IMR-90 (cell line): ENCODE data around the gene PITPNM2. TPM values are rescaled to one million over a fixed set of nuclear protein-coding genes. Genes with fewer than 3 reads are reported as not detected.

Source experiments
- ATAC-seq: fragments of 200-7000 bp; cut with Tn5 transposase; 2 replicates; pipeline ENCODE4 v1.9.1; 2020; ENCODE audit warnings: low read depth, mild to moderate bottlenecking, moderate library complexity
- BruUV-seq: library from RNA; stranded (reverse); fragments of 400-500 nt; replicated peaks from 2 replicates; lab custom pipeline; 2021; lab: Mats Ljungman, UMichigan
- CTCF ChIA-PET: fragments of 300-600 bp; formaldehyde crosslinking; extraction: SDS; loops from one replicate; lab custom pipeline; 2021; ENCODE audit warnings: antibody characterized with exemption; lab: Yijun Ruan, JAX
- POLR2A ChIA-PET: fragments of 300-600 bp; sonication (Branson Sonifier 250); formaldehyde crosslinking; loops from one replicate; lab custom pipeline; 2022; ENCODE audit warnings: antibody characterized with exemption; ENCODE audit not compliant: unreplicated experiment; lab: Charles Lee
- DNase-seq: peaks from one replicate; pipeline ENCODE4 v3.0.0; 2013
- H2AFZ ChIP-seq: replicated peaks from 2 replicates; pipeline ENCODE3; 2013; ENCODE audit warnings: low read length, mild to moderate bottlenecking; ENCODE audit not compliant: poor library complexity
- H2AK5ac ChIP-seq: 2 replicates; pipeline ENCODE4 v1.6.1; 2013; ENCODE audit warnings: low read depth, low read length, inconsistent platforms
- H2AK9ac ChIP-seq: replicated peaks from 2 replicates; pipeline ENCODE3; 2013; ENCODE audit warnings: mild to moderate bottlenecking, low read depth, low read length, moderate library complexity; ENCODE audit not compliant: poor library complexity
- H2BK120ac ChIP-seq: 2 replicates; pipeline ENCODE4 v1.6.1; 2013; ENCODE audit warnings: low read depth, low read length, inconsistent platforms
- H2BK15ac ChIP-seq: 3 replicates; pipeline ENCODE4 v1.6.1; 2013; ENCODE audit warnings: low read depth, low read length, inconsistent platforms
- H2BK20ac ChIP-seq: 2 replicates; pipeline ENCODE4 v1.6.1; 2013; ENCODE audit warnings: low read depth, mild to moderate bottlenecking, inconsistent platforms, low read length, moderate library complexity
- H2BK5ac ChIP-seq: 2 replicates; pipeline ENCODE4 v1.6.1; 2013; ENCODE audit warnings: mild to moderate bottlenecking, low read depth, low read length, inconsistent platforms; ENCODE audit not compliant: poor library complexity, severe bottlenecking
- H3K14ac ChIP-seq: replicated peaks from 2 replicates; pipeline ENCODE4 v1.6.1; 2013; ENCODE audit warnings: low read depth, low read length, inconsistent platforms
- H3K18ac ChIP-seq: 2 replicates; pipeline ENCODE4 v1.6.1; 2013; ENCODE audit warnings: low read depth, low read length, control low read depth
- H3K23ac ChIP-seq: 2 replicates; pipeline ENCODE4 v1.6.1; 2013; ENCODE audit warnings: low read depth, low read length, inconsistent platforms
- H3K27ac ChIP-seq: 2 replicates; pipeline ENCODE4 v1.5.1; 2013; ENCODE audit warnings: mild to moderate bottlenecking, control low read depth, low read length; ENCODE audit not compliant: insufficient read depth
- H3K27me3 ChIP-seq: 2 replicates; pipeline ENCODE4 v1.6.1; 2013; ENCODE audit warnings: low read length; ENCODE audit not compliant: control insufficient read depth, insufficient read depth
- H3K36me3 ChIP-seq: 2 replicates; pipeline ENCODE4 v1.6.1; 2013; ENCODE audit warnings: low read length, mixed read lengths; ENCODE audit not compliant: control insufficient read depth, insufficient read depth
- H3K4ac ChIP-seq: 2 replicates; pipeline ENCODE4 v1.6.1; 2013; ENCODE audit warnings: low read depth, low read length, inconsistent platforms
- H3K4me1 ChIP-seq: 2 replicates; pipeline ENCODE4 v1.6.1; 2013; ENCODE audit warnings: low read length, mixed read lengths; ENCODE audit not compliant: control insufficient read depth, insufficient read depth
- H3K4me2 ChIP-seq: 2 replicates; pipeline ENCODE4 v1.6.1; 2013; ENCODE audit warnings: low read depth, mild to moderate bottlenecking, control low read depth, low read length, moderate library complexity
- H3K4me3 ChIP-seq: 2 replicates; pipeline ENCODE4 v1.5.1; 2013; ENCODE audit warnings: low read depth, mild to moderate bottlenecking, control low read depth, low read length, moderate library complexity; ENCODE audit not compliant: insufficient read depth
- H3K56ac ChIP-seq: 2 replicates; pipeline ENCODE4 v1.6.1; 2013; ENCODE audit warnings: low read length, inconsistent platforms; ENCODE audit not compliant: insufficient read depth; ENCODE audit errors: extremely low read depth
- H3K79me1 ChIP-seq, 2 experiments: 2 replicates each; pipeline ENCODE4 v1.6.1; 2013; ENCODE audit warnings: low read length in 2 of 2, inconsistent platforms in 1 of 2, low read depth in 1 of 2
- H3K9ac ChIP-seq: 2 replicates; pipeline ENCODE4 v1.6.1; 2013; ENCODE audit warnings: low read depth, low read length, control low read depth
- H3K9me1 ChIP-seq: 2 replicates; pipeline ENCODE4 v1.6.1; 2013; ENCODE audit warnings: low read length, inconsistent platforms; ENCODE audit not compliant: insufficient read depth
- H3K9me3 ChIP-seq: 2 replicates; pipeline ENCODE4 v1.6.1; 2013; ENCODE audit warnings: low read length; ENCODE audit not compliant: control insufficient read depth, insufficient read depth
- H4K20me1 ChIP-seq: 2 replicates; pipeline ENCODE4 v1.6.1; 2013; ENCODE audit warnings: low read length, inconsistent platforms; ENCODE audit not compliant: insufficient read depth
- H4K5ac ChIP-seq: 2 replicates; pipeline ENCODE4 v1.6.1; 2013; ENCODE audit warnings: mild to moderate bottlenecking, low read depth, low read length, control low read depth
- H4K8ac ChIP-seq, 2 experiments: 2 replicates each; pipeline ENCODE4 v1.6.1; 2013; ENCODE audit warnings: low read depth in 2 of 2, low read length in 2 of 2, control low read depth in 1 of 2, inconsistent platforms in 1 of 2
- H4K91ac ChIP-seq: 2 replicates; pipeline ENCODE4 v1.6.1; 2013; ENCODE audit warnings: low read depth, low read length, inconsistent platforms; ENCODE audit not compliant: insufficient read depth
- BHLHE40 ChIP-seq: fragments of 150-350 bp; IDR thresholded peaks from 2 replicates; pipeline ENCODE4 v1.6.1; 2016; ENCODE audit warnings: mild to moderate bottlenecking, low read depth, low read length
- CEBPB ChIP-seq: IDR thresholded peaks from 2 replicates; pipeline ENCODE4 v1.6.1; 2012; ENCODE audit warnings: low read depth, low read length, improper control_type of control experiment
- CHD1 ChIP-seq: IDR thresholded peaks from 2 replicates; pipeline ENCODE4 v1.6.1; 2012; ENCODE audit warnings: low read depth, low read length, improper control_type of control experiment
- CTCF ChIP-seq: conservative IDR thresholded peaks from 2 replicates; pipeline ENCODE4 v1.5.1; 2012; ENCODE audit warnings: mild to moderate bottlenecking, low read depth, low read length, improper control_type of control experiment
- ELK1 ChIP-seq: fragments of 150-350 bp; IDR thresholded peaks from 2 replicates; pipeline ENCODE4 v1.6.1; 2016; ENCODE audit warnings: low read depth, mild to moderate bottlenecking, low read length, moderate library complexity, borderline replicate concordance
- FOS ChIP-seq: fragments of 150-350 bp; IDR thresholded peaks from 2 replicates; pipeline ENCODE4 v1.6.1; 2016; ENCODE audit warnings: low read depth, low read length
- MAFK ChIP-seq: IDR thresholded peaks from 2 replicates; pipeline ENCODE4 v1.6.1; 2012; ENCODE audit warnings: low read depth, low read length, improper control_type of control experiment
- MAZ ChIP-seq: IDR thresholded peaks from 2 replicates; pipeline ENCODE4 v1.6.1; 2012; ENCODE audit warnings: low read depth, mild to moderate bottlenecking, low read length, improper control_type of control experiment, moderate library complexity, borderline replicate concordance
- MXI1 ChIP-seq: IDR thresholded peaks from 2 replicates; pipeline ENCODE4 v1.6.1; 2012; ENCODE audit warnings: low read depth, mild to moderate bottlenecking, low read length, moderate library complexity, borderline replicate concordance
- NFE2L2 ChIP-seq: fragments of 150-350 bp; IDR thresholded peaks from 2 replicates; pipeline ENCODE4 v1.6.1; 2016; ENCODE audit warnings: low read depth, mild to moderate bottlenecking, low read length
- POLR2A ChIP-seq: IDR thresholded peaks from 2 replicates; pipeline ENCODE4 v1.6.1; 2012; ENCODE audit warnings: mild to moderate bottlenecking, low read depth, low read length
- RAD21 ChIP-seq: IDR thresholded peaks from 2 replicates; pipeline ENCODE4 v1.6.1; 2012; ENCODE audit warnings: low read length, improper control_type of control experiment
- RCOR1 ChIP-seq: IDR thresholded peaks from 2 replicates; pipeline ENCODE4 v1.6.1; 2012; ENCODE audit warnings: mild to moderate bottlenecking, low read length, improper control_type of control experiment; ENCODE audit not compliant: insufficient replicate concordance
- RFX5 ChIP-seq: IDR thresholded peaks from 2 replicates; pipeline ENCODE4 v1.8.0; 2012; ENCODE audit warnings: low read depth, mild to moderate bottlenecking, low read length, moderate library complexity
- SMC3 ChIP-seq: fragments of 150-350 bp; IDR thresholded peaks from 2 replicates; pipeline ENCODE4 v1.6.1; 2016; ENCODE audit warnings: low read depth, mild to moderate bottlenecking, antibody characterized with exemption, low read length, moderate library complexity
- USF2 ChIP-seq: fragments of 150-350 bp; IDR thresholded peaks from 2 replicates; pipeline ENCODE4 v1.6.1; 2017; ENCODE audit warnings: mild to moderate bottlenecking, antibody characterized with exemption, low read length, low read depth
- WGBS, 2 experiments: methylation state at CpG; one replicate each; pipeline versions ENCODE4 v1.1.5 to v1.1.7; 2013; ENCODE audit warnings: missing lambda C conversion rate in 2 of 2; ENCODE audit not compliant: insufficient read length in 1 of 2; ENCODE audit errors: extremely low coverage in 2 of 2; 5-methylcytosine and 5-hydroxymethylcytosine counted together
- dilution Hi-C: fragments of 300-500 bp; cut with HindIII; formaldehyde crosslinking; loops from one replicate; pipeline ENCODE4 v1.14.3; 2018; ENCODE audit warnings: low sequenced_read_pairs; ENCODE audit not compliant: unreplicated experiment
- in situ Hi-C: fragments of 300-500 bp; cut with MboI; formaldehyde crosslinking; loops from 3 replicates; pipeline ENCODE4 v1.14.3; 2019; ENCODE audit warnings: low sequenced_read_pairs, inconsistent platforms, mixed read lengths
- intact Hi-C: fragments of 100-400 bp; cut with micrococcal nuclease; formaldehyde crosslinking; loops from 2 replicates; pipeline ENCODE4 v1.10.0; 2022
- polyA plus RNA-seq, 3 experiments: library from polyadenylated mRNA; depleted of rRNA; stranded (reverse); fragments of >200 nt; gene quantifications; 2 replicates each; pipeline ENCODE4 v1.2.3, GENCODE V29; 2012; ENCODE audit warnings: low replicate concordance in 1 of 3
- total RNA-seq: library from RNA; depleted of rRNA; stranded (reverse); fragments of >200 nt; gene quantifications from 2 replicates; pipeline ENCODE4 v1.2.3, GENCODE V29; 2012

PITPNM2 gene
- total and polyA plus RNA-seq, 2 of the 4 experiments (the other 2 are of a cell fraction), result 1.6 to 3.0 TPM

GRCh38 chr12:123180171-123180570, 29.3 kb upstream of the PITPNM2 start:
- peaks cover 0 to 3% of the 10 kb centered on the region in 2 experiments; a peak in 1 of 4 replicates for H3K79me1 ChIP-seq
- no peak overlapping the region for H2BK120ac ChIP-seq
- peaks cover 8% of the 10 kb centered on the region for H3K36me3 ChIP-seq
- DNase-seq (no peak), ATAC-seq (no peak)
- H3K9me1 ChIP-seq, result no peaks in the 10 kb centered on the region
- no peaks in the 10 kb centered on the region for H3K9me3 ChIP-seq
- no peak overlapping the region for H3K4ac ChIP-seq
- CTCF ChIA-PET, result no interaction called here
- H3K9ac ChIP-seq, result no peak overlapping the region
- dilution Hi-C loops, result no loop called here
- POLR2A ChIA-PET, result no interaction called here
- no peak overlapping the region for H3K56ac ChIP-seq
- no peak overlapping the region for H3K27ac ChIP-seq
- H3K14ac ChIP-seq, result no peak overlapping the region
- no peak overlapping the region for H2AFZ ChIP-seq
- no peaks in the 10 kb centered on the region for H4K20me1 ChIP-seq
- no CpG with 5 or more reads among the region's 4 CpGs for WGBS, 2 experiments
- TF ChIP-seq POLR2A (no peak), CEBPB (no peak), MXI1 (no peak), BHLHE40 (no peak), ELK1 (no peak), RAD21 (no peak), RFX5 (no peak), CHD1 (no peak), CTCF (no peak), NFE2L2 (no peak), MAFK (no peak), USF2 (no peak), MAZ (no peak), FOS (no peak), RCOR1 (no peak), SMC3 (no peak)
- no peaks in the 10 kb centered on the region for H3K27me3 ChIP-seq
- no peak overlapping the region for H4K91ac ChIP-seq
- no peak overlapping the region for H2BK15ac ChIP-seq
- no peak overlapping the region for H4K8ac ChIP-seq
- H3K4me2 ChIP-seq, result no peak overlapping the region
- H2AK5ac ChIP-seq, result no peak overlapping the region
- H3K23ac ChIP-seq, result no peak overlapping the region
- no TSS peak for BruUV-seq
- H3K18ac ChIP-seq, result no peak overlapping the region
- intact Hi-C loops, result no loop called here
- H2BK5ac ChIP-seq, result no peak overlapping the region
- no peak overlapping the region for H2AK9ac ChIP-seq
- in situ Hi-C loops, result loop anchor here (25.0 kb wide), 1 partner anchor 593 kb away; no protein-coding TSS in a partner anchor
- no peaks in the 10 kb centered on the region for H3K4me1 ChIP-seq
- H3K4me3 ChIP-seq, result no peak overlapping the region
- H2BK20ac ChIP-seq, result no peak overlapping the region
- H4K5ac ChIP-seq, result no peak overlapping the region
